Epithelial cell of esophagus (primary cell): ENCODE data around the gene PRPF4.
A peak's percentile ranks its signal among the peaks of the same experiment; 100 is the strongest.
"Not testable (repeated sequence)": the region's sequence is repeated elsewhere in the genome, so short reads cannot be mapped to it uniquely, and the experiment has no call there.

Experiments
- DNase-seq: peaks from one replicate; pipeline ENCODE4 v3.0.0; 2010; ENCODE audit warnings: low read depth
- H3K4me3 ChIP-seq: 2 replicates; pipeline ENCODE4 v1.5.1; 2011; ENCODE audit warnings: mild to moderate bottlenecking, low read length, control low read depth
- TF ChIP-seq, protein P1 (sequence below): IDR thresholded peaks from 2 replicates; pipeline ENCODE4 v1.5.1; 2011; ENCODE audit warnings: low read depth, mild to moderate bottlenecking, low read length, control low read depth, inconsistent platforms; ENCODE audit not compliant: insufficient read depth; ENCODE audit errors: missing control alignments

The PRPF4 gene

DNA sequence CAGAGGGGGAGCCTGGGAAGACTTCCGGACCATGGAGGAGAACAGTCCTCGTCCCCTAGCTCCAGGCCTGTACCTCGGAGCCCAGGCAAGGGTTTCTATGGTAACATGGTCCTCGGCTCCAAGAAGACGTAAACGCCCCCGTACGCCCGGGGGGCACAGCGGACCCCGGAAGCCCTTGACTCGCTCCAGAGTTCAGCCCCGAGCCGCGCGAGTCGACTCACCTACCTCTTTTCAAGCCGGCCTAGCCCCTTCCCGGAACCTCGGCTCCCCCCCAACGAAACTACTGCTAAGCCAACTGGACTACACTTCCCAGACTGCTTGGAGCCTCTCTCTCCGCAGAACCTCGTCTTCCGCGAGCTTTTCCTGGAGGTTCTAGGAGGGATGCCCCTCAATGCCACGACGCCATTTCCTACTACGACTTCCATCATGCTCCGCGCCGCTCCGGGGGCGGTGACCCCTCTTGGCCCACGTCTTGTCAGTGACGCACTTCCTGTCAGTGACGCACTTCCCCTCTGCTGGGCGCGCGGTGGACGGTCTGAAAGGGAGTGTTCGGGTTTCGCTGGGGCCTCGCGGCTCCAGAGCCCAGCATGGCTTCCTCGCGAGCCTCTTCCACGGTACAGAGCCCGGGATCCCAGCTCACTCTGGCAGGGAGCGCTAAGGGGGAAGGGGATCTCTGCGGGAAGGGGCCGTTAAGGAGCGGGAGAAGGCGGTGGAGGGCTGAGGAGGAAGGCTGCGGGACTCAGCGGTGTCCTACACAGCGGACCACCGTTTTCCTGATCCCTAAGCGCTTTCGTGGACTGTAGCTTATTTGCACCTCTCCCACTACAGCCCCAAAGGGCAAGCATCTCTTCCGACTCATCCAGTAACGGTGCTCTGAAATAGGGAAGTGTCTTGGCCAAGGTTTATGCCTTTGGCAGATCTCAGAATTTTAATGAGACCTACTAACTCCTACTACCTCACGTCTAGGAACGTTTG is at the start of gene PRPF4, which contains the start of gene CDC26:
PRPF4 (plus strand) TSS at position 502 of the 975 bp plus-strand sequence; CDS start at position 588, 86 bp downstream.
CDC26 (minus strand) TSS at position 416 of the 975 bp plus-strand sequence. CDS start 3,065 bp downstream, outside the sequence.
- TF ChIP-seq, protein P1, sequence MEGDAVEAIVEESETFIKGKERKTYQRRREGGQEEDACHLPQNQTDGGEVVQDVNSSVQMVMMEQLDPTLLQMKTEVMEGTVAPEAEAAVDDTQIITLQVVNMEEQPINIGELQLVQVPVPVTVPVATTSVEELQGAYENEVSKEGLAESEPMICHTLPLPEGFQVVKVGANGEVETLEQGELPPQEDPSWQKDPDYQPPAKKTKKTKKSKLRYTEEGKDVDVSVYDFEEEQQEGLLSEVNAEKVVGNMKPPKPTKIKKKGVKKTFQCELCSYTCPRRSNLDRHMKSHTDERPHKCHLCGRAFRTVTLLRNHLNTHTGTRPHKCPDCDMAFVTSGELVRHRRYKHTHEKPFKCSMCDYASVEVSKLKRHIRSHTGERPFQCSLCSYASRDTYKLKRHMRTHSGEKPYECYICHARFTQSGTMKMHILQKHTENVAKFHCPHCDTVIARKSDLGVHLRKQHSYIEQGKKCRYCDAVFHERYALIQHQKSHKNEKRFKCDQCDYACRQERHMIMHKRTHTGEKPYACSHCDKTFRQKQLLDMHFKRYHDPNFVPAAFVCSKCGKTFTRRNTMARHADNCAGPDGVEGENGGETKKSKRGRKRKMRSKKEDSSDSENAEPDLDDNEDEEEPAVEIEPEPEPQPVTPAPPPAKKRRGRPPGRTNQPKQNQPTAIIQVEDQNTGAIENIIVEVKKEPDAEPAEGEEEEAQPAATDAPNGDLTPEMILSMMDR: peak; percentile 1
- H3K4me3 ChIP-seq: peak within 1 kb of the TSS; percentile 97
- DNase-seq: peak; percentile 99

DNA sequence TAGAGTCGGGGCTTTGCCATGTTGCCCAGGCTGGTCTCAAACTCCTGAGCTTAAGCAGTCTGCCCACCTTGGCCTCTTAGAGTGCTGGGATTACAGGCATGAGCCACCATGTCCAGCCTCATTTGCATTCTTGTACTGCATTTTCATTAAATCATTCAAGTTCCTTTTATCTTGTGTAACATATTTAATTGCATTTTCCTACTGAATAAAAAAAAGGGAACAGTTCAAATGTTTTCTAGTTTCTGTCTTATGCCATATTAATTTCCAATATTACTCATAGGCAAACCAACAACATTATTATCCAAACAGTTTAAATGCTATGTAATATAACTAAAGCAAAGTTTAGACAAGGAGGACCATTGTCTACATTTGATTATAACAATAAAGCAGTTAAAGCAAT is 48.0 kb upstream of the PRPF4 start:
- TF ChIP-seq, protein P1: no peak
- DNase-seq: no peak
- no peak overlapping the region for H3K4me3 ChIP-seq

DNA sequence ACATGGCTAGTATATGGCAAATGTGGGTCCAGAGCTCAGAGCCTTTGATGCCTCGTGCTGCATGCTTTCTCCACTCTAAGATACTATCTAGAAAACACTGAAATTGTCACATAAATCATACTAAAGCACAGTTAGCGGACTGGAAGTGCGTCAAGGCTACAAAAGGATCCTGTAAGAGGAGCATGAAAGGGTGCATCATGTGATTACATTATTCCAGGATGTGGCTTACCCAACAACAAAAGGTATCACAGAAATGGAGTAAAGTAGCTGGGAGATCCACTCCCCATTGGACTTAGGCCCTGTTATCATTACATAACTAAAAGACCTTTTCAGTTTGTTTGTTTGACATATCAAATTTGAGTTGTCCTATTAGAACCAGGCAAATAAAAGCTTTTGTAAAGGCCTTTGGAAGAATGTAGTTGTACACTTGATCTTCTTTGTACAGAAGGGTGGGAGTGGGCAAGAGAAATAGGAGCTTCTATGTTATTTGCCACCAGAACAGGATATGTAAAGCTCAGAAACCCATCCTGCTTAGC is 47.3 kb upstream of the PRPF4 start:
- H3K4me3 ChIP-seq: no peak overlapping the region
- DNase-seq: no peak
- TF ChIP-seq, protein P1: no peak

DNA sequence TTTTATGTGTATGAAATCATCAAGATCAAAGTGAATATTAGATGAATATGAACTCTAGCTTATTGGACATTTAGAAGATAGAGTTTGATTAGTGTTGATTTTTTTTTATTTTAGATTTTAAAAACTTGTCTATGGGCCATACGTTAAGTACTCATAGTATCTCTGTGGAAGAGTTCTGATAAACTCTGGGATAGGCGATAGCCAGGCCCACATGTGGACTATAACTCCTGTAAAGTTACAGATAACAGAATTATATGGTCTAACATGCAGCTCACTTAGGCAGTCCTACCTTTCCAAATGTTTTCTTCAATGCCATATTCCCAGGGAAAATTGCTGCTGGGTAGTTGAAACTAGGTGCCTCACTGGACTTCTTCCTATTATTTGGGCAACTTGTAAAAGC is 43.8 kb upstream of the PRPF4 start:
- TF ChIP-seq, protein P1: no peak
- no peak overlapping the region for H3K4me3 ChIP-seq
- DNase-seq: no peak

DNA sequence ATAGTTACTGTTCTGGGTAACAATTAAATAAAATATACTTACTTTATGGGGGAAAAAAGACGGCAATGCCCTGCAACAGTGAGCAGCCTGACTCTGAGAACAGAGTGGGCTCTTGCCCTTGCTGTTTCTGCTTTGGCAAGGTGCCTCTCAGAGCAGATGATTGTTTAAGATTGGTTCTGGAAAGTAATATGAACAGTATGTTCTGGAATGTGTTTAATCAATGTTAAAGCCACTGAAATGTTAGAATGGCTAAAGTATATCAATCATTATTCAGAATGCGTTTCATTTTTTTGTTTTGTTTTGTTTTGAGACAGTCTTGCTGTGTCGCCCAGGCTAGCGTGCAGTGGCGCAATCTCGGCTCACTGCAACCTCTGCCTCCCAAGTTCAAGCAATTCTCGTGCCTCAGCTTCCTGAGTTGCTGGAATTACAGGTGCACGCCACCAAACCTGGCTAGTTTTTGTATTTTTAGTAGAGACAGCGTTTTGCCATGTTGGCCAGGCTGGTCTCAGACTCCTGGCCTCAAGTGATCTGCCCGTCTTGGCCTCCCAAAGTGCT is 39.7 kb upstream of the PRPF4 start:
- not testable (repeated sequence) for H3K4me3 ChIP-seq, DNase-seq

DNA sequence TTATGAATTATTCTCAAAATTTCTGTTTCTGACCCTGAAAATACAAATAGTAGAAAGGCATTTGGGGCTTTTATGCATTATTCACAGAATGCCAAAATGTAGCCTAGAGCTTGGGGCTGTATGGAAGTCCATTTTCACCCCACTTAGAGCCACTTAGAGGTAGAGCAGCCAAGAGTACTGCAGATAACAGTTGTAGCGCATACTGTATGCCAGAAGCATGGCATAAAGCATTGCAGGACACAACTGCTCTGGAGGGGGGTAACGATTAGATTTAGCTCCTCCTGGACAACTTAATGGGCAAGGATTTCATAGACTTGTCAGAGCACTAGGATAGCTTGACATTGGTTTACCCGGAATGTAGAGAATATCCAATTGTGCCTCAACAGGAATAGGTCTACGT is 38.4 kb upstream of the PRPF4 start:
- TF ChIP-seq, protein P1: no peak

DNA sequence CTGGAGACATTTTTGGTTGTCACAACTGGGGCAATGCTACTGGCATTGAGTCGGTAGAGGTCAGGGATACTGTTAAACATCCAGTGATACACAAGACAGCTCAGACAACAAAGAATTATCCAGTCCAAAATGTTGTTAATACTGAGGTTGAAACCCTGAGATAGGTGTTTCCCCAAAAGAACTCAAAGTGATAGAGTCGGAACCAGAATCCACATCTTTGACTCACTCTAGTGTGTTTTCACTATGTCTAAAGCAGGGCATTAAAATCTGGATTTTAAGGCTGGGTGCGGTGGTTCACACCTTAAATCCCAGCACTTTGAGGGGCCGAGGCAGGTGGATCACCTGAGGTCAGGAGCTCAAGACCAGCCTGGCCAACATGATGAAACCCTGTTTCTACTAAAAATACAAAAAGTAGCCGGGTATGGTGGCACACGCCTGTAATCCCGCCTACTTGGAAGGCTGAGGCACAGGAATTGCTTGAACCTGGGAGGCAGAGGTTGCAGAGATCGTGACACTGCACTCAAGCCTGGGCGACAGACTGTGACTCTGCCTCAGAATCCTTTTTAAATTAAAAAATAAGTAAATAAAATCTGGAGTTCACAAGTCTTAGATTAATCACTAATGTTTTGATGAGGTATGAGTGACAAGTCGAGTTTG is 37.1 kb upstream of the PRPF4 start:
- no peak for DNase-seq
- H3K4me3 ChIP-seq: no peak overlapping the region
- TF ChIP-seq, protein P1: no peak

More for the DNA sequence above, 38.4 kb upstream of the PRPF4 start:
- no peak overlapping the region for H3K4me3 ChIP-seq
- no peak for DNase-seq
